COR-L47 (cell line): ENCODE data around the gene CACNA1A.

Source experiments
- DNase-seq: peaks from one replicate; lab custom pipeline; 2025; lab: John Stamatoyannopoulos, UW

CACNA1A gene

DNA sequence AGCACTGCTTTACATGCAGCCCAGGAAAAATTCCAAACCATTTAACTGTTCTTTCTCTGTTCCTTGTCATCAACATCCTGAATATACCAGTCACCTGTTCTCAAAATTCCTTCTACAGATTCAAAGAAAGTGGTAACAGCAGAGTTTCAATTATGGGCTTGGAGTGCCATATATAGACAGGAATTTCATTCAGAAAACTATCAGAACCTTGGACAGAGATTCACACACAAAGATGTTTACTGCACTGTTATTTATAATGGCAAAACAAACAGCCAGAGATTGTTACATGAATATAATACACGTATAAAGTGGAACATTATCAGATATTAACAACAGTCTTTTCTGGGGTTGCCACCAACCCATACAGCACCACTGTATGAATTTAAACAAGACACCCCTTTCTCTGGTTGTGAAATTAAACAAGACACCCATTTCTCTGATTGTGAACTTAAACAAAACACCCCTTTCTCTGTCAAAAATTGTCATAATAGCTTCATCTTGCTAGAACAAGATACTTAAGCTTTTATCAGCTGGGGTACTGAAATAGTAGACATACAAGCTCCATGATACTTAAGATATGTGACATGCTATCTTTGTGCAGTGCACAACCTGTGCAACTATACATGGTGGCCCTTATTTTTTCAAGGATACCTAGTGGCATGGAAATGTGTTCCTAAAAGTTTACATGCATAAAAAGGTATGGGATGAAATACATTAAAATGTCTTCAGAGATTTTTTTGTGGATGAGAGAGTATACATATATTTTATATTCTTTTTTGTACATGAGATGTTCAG lies 12.6 kb downstream of the CACNA1A start:
- DNase-seq = no peak

DNA sequence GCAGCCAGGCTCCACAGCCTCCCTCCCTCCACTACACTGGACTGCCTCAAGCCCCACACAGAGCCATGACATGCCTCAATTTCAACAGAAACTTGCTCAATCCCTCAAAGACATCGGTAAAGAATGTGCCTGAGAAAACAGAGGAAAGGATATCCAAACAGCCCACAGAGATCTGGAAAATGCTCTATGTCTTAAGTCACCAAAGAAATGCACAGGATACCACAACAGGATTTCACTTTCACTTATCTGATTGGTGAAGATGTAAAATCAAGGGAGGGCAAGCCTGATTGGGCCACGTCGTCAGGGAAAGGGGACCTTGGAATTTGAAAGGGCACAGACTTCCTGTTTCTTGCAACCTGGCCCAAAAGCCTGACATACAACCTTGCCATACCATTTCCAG lies 14.2 kb downstream of the CACNA1A start:
- no peak for DNase-seq

DNA sequence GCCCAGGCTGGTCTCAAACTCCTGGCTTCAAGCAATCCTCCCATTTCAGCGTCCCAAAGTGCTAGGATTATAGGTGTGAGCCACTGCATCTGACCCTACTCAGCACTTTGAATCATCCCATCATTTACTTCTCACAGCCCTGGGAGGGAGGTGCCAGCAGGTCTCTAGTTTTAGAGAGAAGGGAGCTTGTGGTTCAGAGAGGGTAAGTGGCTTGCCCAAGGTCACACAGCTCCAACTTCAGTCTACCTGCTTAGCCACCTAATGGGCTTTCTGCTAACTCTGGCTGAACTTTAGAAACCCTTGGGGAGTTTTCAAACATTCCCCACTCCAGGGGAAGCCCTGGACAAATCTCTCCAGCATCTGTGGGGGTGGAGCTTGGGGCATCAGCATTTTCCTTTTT lies 18.3 kb downstream of the CACNA1A start:
- DNase-seq = no peak

DNA sequence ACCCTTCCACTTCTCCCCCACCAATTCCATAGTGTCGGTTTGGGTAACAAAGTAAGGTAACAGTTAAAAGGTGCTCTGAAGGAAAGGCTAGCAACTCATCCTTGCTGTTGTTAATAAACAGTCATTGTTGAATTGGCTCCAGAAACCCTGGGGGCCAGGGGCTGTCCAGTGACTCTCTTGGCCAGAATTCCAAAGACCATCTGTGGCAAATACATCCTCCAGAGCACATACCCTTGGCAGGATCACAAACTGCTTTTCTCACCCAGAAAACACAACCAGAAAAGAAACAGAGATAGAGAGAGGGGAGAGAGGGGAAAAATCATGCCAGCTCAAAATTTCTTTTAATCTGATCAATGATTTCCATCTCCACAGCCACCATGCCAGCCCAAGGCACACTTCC lies 22.1 kb downstream of the CACNA1A start:
- DNase-seq = no peak

DNA sequence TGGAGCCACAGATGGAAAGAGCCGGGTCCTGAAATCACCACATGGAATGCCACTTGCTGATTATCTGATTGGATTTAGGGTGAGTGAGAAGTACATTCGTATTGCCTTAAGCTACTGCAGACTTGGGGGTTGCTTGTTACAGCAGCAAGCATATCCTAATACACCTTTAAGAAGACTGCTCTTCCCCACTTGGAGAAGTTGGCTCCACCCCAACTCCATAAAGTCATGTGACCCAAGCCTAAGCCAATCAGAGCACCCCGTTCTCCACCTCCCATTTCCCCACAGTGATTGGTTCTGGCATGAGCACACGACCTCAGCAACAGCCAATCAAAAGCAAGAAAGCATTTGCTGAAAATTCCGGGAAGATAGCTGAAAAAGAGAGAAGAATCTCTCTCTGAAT lies 23.1 kb downstream of the CACNA1A start:
- DNase-seq = no peak

DNA sequence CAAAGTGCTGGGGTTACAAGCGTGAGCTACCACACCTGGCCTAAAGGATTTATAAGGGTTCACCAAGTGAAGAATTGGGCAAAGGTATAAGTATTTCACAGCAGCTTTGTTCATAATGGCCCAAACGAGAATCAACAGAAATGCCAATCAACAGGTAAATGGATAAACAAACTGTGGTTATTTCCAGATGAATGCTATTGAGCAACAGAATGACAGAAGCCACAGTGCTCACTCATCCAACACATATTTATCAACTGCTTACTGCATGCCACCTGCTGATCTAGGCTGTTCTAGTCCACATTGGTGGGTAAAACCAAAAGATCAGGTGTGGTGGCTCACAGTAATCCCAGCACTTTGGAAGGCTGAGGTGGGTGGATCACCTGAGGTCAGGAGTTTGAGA lies 27.7 kb downstream of the CACNA1A start:
- no peak for DNase-seq

DNA sequence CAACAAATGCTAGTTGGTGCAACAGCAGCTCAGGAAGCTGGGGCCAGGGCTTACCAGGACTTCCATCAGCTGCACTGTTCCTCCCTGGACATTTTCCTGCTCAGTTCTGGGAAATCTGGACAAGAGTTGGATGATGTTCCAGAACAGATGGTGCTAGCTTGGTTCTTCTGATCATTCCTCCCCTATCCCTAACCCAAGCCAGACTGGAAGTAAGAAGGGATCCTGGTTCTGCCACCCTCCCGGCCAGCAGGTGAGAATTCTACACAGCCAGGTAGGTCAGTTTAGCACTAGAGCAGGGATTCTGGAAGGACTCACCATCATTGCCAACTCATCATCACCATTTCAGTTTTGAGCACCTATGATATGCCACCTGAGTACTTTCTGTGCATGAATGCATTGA lies 30.2 kb downstream of the CACNA1A start:
- DNase-seq = no peak

DNA sequence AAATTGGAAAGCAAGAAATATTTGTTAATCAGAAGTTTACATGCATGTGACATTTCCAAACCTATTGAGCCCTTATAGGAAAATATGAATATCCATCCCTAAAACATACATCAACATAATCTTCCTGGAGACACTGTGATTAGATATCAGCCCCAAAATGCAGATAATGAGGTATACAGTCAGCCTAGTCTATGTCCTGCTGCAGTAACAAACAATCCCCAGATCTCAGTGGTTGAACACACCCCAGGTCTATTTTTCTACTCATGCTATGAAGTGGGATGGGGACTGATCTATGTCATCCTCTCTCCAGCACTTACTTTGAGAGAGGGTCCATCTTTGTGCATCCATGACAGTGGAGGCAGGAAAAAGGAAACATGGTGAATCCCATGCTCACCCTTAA lies 31.2 kb downstream of the CACNA1A start:
- no peak for DNase-seq

DNA sequence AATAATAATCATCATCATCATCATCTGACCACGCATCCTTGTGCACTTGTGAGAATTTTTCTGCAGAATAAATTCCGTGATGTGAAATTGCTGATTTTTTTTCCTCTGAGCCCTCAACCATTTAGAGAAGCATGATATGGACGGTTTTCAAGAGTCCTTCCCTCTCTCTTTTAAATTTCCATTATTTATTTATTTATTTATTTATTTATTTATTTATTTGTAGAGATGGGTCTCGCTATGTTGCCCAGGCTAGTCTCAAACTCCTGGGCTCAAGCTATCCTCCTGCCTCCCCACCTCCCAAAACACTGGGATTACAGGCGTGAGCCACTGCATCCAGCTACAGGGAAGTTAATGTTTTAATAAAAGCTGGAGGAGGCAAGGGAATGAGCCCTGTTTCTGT lies 39.6 kb downstream of the CACNA1A start:
- DNase-seq = no peak

DNA sequence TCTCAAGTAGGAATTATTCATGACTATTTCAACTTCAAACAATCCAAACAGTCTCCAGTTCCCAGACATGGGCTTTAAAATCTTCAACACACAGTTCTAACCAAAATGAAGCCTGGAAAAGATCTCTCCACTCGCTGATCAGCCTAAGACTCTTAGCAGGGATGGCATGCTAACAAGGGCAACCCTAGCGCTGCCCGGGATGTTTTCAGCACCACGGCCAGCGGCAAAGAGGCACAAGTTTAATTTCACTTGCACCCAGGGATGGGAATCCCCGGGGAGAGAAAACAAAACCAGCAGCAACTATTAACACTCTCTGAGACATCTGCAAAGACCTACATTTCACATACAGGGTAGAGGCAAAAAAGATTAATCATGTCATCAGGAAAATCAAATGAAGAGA lies 43.0 kb downstream of the CACNA1A start:
- no peak for DNase-seq

DNA sequence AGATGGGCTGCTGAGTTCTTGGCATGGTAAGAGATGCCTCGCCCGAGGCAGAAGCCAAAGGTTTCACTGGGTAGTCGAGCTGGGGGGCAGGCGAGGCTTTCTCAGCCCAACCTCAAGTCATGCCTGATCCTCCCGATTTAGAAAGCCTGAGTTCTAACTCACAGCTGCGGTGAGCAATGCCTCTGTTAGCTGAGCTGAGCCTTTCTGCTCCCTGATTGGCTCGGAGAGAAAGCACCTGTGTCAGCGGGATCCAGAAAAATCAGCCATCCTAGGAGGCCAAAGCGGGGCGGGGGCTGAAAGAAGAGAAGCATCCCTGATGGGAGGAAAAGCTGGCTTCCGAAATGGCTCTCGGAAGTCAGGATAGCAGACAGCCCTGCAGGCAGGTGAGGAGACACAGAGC lies 44.7 kb downstream of the CACNA1A start:
- DNase-seq = no peak

DNA sequence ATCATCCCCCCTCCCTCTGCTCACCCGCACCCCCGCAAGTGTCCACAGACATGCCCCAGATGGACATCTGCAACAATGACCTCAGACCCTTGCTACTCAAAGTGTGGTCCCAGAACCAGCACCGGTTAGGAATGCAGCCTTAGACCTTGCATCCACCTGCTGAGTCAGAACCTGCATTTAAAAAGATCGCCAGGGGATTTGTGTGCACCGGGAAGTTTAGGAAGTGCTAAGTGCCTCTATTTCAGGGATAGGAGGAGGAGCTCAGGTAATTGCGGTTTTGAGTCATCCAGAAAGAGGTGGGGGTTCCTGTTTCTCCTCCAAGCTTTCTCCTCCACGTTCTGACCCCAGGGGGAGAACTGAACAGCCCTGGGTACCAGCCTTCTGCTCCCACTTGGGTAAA lies 46.2 kb downstream of the CACNA1A start:
- DNase-seq = no peak

DNA sequence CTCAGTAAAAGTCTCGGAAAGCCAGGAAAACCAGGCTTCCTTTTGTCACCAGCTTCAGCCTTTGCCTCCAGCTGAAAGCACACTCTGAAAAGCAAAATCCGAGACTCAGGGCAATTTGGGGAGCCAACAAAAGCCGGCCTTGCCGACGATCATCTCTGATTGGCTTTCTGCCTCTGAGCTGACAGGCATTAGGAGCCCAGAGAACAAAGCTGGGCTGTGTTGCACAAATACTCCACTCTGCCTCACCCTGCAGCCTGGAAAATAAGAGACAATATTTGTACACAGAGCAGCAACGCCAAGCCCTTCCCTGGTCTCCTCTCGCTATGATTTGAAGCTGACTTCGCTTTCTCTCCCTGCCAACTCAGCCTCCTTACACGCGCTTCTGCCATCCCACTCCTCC lies 46.9 kb downstream of the CACNA1A start:
- DNase-seq = no peak

DNA sequence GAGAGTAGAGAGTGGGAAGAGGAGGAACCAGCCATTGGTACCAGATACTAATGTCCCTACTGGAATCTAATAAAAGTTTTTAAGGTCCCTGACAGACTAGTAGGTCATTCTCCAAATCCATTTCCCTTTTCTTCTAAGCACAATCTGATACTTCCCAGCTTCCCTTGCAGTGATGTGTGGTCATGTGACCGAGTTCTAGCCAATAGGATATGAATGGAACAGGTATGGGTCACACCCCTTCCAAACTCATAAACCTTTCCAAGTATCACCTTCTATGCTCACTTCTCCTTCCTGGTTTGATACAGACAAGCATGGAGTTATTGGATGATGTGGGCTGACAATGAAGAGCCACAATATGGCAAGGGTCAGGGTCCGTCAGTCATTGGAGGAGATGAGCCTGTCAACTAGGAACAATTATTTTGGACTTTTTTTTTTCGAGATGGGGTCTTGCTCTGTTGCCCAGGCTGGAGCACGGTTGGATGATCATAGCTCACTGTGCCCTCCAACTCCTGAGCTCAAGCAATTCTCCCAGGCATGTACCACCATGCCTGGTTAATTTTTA lies 54.8 kb downstream of the CACNA1A start:
- DNase-seq = no peak

DNA sequence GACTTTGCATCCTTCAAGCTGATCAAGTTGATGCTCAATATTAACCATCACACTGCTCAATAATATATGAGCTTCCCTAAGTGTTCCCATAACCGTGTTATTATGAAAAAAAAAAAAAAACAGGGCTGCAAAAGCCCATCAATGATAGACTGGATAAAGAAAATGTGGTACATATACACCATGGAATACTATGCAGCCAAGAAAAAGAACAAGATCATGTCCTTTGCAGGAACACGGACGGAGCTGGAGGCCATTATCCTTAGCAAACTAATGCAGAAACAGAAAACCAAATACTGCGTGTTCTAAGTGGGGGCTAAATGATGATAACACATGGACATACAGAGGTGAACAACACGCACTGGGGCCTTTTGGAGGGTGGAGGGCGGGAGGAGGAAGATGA lies 58.3 kb downstream of the CACNA1A start:
- no peak for DNase-seq

DNA sequence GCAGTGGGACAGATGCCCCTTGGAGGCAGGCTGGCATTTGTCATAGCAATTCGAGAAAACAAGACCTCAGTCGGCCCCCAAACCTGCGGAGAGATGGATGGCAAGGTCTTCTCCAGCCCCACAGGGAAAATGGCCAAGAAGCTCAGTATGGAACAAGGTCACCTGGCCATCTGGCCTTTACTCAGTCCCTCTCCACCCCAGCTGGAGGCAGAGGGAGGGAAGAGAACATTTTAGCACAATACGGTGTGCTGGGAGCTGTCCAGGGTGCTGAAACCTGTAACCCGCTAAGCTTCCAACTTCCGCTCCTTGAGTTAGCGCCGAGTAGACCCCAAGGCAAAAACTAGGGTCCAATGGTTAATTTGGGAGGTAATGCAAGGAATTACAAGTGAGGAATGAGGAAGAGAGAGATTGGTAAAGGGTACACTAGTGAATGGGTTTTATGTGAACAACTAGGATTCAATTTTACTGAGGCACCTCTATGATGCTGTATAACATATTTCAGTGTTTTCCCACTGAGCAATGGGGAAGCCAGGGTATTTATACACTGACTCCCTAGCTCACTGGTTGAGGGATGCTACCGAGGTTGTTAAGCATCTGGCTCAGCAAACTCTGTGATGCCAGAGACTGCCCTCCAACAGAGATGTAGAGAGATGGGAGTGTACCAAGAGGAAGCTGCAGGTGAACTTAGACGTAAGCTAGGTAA lies 64.3 kb downstream of the CACNA1A start:
- no peak for DNase-seq

DNA sequence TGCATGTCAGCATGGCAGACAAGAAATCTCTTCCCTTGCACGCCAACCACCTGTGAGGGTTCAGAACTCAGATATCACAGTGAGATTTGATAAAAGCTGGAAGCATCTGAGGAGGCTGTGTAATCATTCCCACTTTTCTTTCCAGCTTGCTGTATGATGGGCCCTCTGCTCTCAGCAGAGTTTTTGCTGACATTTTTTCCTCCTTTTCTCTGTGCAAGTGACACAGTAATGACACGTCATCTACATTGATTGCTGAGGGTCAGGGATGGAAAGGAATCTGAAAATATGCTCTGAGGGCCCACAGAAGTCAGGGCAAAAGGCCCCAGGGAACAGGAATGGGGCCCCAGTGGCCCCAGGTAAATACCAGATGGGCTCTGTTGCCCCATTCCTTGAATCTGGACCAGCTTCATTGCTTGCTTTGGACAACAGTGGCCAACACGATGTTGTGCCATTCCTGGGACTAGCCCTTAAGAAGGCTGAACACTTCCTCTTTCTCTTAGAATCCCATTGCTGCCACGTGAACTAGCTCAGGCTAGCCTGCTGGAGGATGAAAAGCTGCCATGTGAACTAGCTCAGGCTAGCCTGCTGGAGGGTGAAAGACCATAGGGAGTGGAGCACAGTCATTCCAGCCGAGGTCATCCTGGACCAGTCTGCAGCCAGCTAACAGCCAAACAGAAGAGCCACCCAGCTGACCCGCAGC lies 68.2 kb downstream of the CACNA1A start:
- no peak for DNase-seq

DNA sequence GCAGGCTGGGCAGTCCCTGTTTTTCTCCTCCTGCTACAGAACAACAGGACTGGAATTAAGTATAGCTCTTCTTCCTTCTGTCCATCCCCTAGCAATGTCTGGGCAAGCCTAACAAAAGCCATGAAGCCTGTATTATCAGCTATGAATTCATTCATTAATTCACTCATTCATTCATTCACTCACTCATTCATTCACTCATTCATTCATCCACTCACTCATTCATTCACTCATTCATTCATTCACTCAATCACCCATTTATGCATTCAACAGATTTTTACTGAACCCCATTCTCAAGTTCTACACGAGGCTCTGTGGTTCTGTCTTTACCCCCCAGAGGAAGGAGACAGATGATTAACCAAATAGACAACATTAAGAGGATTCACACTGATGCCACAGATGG lies 69.9 kb downstream of the CACNA1A start:
- DNase-seq = no peak

DNA sequence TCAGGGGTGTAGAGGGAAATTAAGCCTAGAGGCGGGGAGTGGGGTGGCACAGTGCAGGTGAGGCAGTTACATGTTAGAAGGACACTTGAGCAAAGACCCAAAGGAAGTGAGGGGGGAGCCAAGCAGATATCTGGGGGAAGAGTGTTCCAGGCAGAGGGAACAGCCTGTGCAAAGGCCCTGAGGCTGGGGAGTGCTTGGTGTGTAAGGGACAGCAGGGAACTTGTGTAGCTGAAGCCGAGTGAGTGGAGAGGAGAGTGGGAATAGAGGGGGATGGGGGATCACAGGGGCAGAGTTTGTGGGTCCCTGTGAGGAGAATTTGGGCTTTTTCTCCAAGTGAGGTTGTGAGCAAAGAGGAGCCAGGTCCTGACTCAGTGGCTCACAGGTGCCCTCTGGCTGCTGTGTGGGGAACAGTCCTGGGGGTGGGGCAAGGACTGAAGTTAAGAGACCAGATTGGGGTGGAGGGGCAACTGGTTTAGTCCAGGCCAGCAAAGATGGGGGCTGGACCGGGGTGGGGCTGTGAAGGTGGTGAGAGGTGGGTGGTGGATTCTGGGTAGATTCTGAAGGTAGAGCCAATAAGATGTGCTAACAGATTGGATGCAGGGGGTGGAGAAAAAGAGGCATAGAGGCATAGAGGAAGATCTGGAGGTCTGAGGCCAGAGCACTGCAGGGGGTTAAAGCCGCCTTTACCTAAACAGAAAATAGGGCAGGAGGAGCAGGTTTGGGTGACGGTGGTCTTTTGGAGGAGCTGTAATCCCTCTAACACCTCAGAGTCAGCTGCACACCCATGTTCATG lies 75.3 kb downstream of the CACNA1A start:
- peak; percentile 3 for DNase-seq

DNA sequence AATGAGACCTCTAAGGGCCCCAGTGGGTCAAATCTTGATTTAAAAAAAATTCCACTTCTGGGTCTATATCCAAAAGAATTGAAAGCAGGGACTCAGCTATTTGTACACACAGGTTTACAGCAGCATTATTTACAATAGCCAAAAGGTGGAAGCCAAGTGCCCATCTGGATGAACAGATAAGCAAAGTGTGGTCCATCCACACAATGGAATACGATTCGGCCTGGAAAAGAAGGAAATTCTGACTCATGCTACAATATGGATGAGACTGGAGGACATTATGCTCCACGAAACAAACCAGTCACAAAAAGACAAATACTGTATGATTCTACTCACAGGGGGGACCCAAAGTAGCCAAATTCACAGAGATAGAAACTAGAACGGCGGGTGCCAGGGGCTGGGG lies 76.7 kb downstream of the CACNA1A start:
- no peak for DNase-seq

DNA sequence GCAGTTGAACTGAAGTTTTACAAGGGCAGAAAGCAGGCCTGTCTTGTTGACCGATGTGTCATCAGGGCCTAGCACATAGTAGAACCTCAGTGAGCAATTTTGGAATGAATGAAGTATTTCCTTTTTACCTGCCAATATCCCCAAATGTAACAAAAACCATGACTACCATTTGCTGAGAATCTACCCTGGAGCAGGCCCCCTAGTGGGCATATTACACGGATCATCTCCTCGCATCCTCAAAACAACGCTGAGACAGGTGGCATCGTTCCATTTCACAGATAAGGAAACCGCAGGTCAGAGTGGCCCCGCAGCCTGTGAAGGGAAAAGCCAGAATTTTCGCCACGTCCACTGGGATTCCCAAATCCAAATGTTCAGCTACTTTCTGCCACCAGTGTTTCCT lies 77.9 kb downstream of the CACNA1A start:
- DNase-seq = no peak
